ENCODE measurements around the gene PLXNA1. TPM values are rescaled to one million over a fixed set of nuclear protein-coding genes. Genes with fewer than 3 reads are reported as not detected.

PLXNA1 gene
- polyA plus RNA-seq, 1 donor from 2014 or later: 65.6 TPM

DNA sequence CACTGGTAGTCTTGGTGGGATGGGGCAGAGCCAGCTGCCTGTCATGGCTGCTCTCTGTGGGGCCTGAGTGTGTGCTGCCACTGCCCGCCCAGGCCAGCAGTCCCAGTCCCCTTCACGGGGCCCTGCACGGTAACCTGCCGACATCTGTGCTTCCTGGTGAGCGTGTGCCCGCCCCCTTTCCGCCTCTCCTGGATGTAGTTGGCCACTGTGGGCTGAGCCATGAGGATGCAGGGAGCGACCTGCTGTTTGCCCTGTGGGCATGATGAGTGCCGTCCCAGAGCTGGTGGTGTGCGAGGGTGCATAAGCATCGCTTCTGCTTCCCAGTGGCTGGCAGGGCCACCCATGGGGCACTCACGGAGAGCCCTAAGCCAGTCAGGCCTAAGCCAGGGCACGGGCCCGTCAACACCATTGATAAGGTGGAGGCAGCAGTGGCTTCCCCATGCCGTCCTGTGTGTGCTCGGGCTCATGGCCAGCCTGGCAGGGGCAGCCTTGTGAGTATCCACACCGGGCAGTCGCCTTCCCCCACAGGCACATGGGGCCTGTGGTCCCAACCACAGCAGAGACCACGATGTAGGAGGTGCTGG, 14.6 kb downstream of the PLXNA1 start:
- Histone ChIP-seq H3K4me2 (ENCODE audit: low read length) (no peak overlapping the region), H3K4me3 (ENCODE audit: low read length) (no peak overlapping the region), H3K9me3 (ENCODE audit: low read length) (no peaks in the 10 kb centered on the region), H3K79me2 (replicated peaks; ENCODE audit: insufficient read depth, low read length) (peaks cover 35% of the 10 kb centered on the region), H3K9me2 (ENCODE audit: insufficient read depth, low read length) (no peaks in the 10 kb centered on the region), H2AFZ (ENCODE audit: low read depth, low read length) (no peak overlapping the region), H3K27me3 (ENCODE audit: insufficient read depth, low read depth, low read length) (no peaks in the 10 kb centered on the region), H4K20me1 (ENCODE audit: insufficient read depth) (peaks cover 81% of the 10 kb centered on the region), H3K9ac (ENCODE audit: low read length) (no peak overlapping the region), H3F3A (ENCODE audit: insufficient read depth, low read length, poor library complexity, severe bottlenecking) (no peaks in the 10 kb centered on the region), H3K27ac (ENCODE audit: low read length) (no peak overlapping the region), H3K36me3 (ENCODE audit: insufficient read depth, low read length) (no peaks in the 10 kb centered on the region)
- no peak for TF ChIP-seq MXI1 (conservative IDR thresholded peaks at IDR 0.05; ENCODE audit: poor library complexity, severe bottlenecking)
- no peak for TF ChIP-seq TAF1 (IDR thresholded peaks at IDR 0.05; ENCODE audit: low read depth)
- TF ChIP-seq, protein P1, sequence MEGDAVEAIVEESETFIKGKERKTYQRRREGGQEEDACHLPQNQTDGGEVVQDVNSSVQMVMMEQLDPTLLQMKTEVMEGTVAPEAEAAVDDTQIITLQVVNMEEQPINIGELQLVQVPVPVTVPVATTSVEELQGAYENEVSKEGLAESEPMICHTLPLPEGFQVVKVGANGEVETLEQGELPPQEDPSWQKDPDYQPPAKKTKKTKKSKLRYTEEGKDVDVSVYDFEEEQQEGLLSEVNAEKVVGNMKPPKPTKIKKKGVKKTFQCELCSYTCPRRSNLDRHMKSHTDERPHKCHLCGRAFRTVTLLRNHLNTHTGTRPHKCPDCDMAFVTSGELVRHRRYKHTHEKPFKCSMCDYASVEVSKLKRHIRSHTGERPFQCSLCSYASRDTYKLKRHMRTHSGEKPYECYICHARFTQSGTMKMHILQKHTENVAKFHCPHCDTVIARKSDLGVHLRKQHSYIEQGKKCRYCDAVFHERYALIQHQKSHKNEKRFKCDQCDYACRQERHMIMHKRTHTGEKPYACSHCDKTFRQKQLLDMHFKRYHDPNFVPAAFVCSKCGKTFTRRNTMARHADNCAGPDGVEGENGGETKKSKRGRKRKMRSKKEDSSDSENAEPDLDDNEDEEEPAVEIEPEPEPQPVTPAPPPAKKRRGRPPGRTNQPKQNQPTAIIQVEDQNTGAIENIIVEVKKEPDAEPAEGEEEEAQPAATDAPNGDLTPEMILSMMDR (IDR thresholded peaks at IDR 0.05; ENCODE audit: poor library complexity, severe bottlenecking): no peak
- TF ChIP-seq SMC3 (conservative IDR thresholded peaks at IDR 0.05; ENCODE audit: poor library complexity): no peak
- TF ChIP-seq, protein P2, sequence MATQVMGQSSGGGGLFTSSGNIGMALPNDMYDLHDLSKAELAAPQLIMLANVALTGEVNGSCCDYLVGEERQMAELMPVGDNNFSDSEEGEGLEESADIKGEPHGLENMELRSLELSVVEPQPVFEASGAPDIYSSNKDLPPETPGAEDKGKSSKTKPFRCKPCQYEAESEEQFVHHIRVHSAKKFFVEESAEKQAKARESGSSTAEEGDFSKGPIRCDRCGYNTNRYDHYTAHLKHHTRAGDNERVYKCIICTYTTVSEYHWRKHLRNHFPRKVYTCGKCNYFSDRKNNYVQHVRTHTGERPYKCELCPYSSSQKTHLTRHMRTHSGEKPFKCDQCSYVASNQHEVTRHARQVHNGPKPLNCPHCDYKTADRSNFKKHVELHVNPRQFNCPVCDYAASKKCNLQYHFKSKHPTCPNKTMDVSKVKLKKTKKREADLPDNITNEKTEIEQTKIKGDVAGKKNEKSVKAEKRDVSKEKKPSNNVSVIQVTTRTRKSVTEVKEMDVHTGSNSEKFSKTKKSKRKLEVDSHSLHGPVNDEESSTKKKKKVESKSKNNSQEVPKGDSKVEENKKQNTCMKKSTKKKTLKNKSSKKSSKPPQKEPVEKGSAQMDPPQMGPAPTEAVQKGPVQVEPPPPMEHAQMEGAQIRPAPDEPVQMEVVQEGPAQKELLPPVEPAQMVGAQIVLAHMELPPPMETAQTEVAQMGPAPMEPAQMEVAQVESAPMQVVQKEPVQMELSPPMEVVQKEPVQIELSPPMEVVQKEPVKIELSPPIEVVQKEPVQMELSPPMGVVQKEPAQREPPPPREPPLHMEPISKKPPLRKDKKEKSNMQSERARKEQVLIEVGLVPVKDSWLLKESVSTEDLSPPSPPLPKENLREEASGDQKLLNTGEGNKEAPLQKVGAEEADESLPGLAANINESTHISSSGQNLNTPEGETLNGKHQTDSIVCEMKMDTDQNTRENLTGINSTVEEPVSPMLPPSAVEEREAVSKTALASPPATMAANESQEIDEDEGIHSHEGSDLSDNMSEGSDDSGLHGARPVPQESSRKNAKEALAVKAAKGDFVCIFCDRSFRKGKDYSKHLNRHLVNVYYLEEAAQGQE (IDR thresholded peaks at IDR 0.05; ENCODE audit: borderline replicate concordance): no peak
- TF ChIP-seq EP300 (conservative IDR thresholded peaks at IDR 0.05; ENCODE audit: poor library complexity, severe bottlenecking): no peak
- TF ChIP-seq EZH2 (IDR thresholded peaks at IDR 0.05; ENCODE audit: borderline replicate concordance, insufficient read depth, low read length, poor library complexity, severe bottlenecking): no peak
- no peak for TF ChIP-seq POLR2AphosphoS5 (IDR thresholded peaks at IDR 0.05)
- TF ChIP-seq RAD21 (conservative IDR thresholded peaks at IDR 0.05): no peak

DNA sequence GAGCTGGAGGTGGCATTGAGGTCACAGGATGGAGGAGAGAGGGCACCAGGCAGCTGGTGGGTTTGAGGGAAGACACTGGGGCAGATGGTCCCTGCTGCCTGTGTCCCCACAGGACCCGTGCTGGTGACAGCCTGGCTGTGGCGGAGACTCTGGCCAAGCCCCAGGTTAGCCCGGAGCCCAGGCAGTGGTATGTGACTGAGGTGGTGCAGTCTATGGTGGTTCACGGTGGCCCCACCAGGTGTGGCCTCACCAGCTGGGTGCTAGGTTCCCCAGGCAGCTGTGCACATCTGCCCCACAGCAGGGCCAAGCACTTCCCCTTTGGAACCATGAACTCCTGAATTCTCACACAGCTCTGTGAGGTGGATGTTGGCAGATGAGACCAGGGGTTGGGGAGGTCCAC, 15.4 kb downstream of the PLXNA1 start:
- no peaks in the 10 kb centered on the region for H3F3A ChIP-seq (ENCODE audit: insufficient read depth, low read length, poor library complexity, severe bottlenecking)
- H3K27me3 ChIP-seq (ENCODE audit: insufficient read depth, low read depth, low read length): no peaks in the 10 kb centered on the region
- H3K79me2 ChIP-seq (replicated peaks; ENCODE audit: insufficient read depth, low read length): peaks cover 28% of the 10 kb centered on the region
- no peaks in the 10 kb centered on the region for H3K9me2 ChIP-seq (ENCODE audit: insufficient read depth, low read length)
- H3K4me2 ChIP-seq (ENCODE audit: low read length): no peak overlapping the region
- H2AFZ ChIP-seq (ENCODE audit: low read depth, low read length): no peak overlapping the region
- no peak overlapping the region for H3K9ac ChIP-seq (ENCODE audit: low read length)
- no peak overlapping the region for H3K27ac ChIP-seq (ENCODE audit: low read length)
- H3K9me3 ChIP-seq (ENCODE audit: low read length): no peaks in the 10 kb centered on the region
- no peak overlapping the region for H3K4me3 ChIP-seq (ENCODE audit: low read length)
- H4K20me1 ChIP-seq (ENCODE audit: insufficient read depth): peaks cover 75% of the 10 kb centered on the region
- no peaks in the 10 kb centered on the region for H3K36me3 ChIP-seq (ENCODE audit: insufficient read depth, low read length)
- TF ChIP-seq RAD21 (conservative IDR thresholded peaks at IDR 0.05) (no peak), TAF1 (IDR thresholded peaks at IDR 0.05; ENCODE audit: low read depth) (no peak), MXI1 (conservative IDR thresholded peaks at IDR 0.05; ENCODE audit: poor library complexity, severe bottlenecking) (no peak), POLR2AphosphoS5 (IDR thresholded peaks at IDR 0.05) (no peak), EP300 (conservative IDR thresholded peaks at IDR 0.05; ENCODE audit: poor library complexity, severe bottlenecking) (no peak), SMC3 (conservative IDR thresholded peaks at IDR 0.05; ENCODE audit: poor library complexity) (no peak), EZH2 (IDR thresholded peaks at IDR 0.05; ENCODE audit: borderline replicate concordance, insufficient read depth, low read length, poor library complexity, severe bottlenecking) (no peak)
- TF ChIP-seq, protein P2 (IDR thresholded peaks at IDR 0.05; ENCODE audit: borderline replicate concordance): no peak
- TF ChIP-seq, protein P1 (IDR thresholded peaks at IDR 0.05; ENCODE audit: poor library complexity, severe bottlenecking): no peak
